Glutamatergic neuron (in vitro differentiated cells): ENCODE data around the gene BMPR1A. TPM values are rescaled to one million over a fixed set of nuclear protein-coding genes. Genes with fewer than 3 reads are reported as not detected.

Experiments used
- DNase-seq: peaks from one replicate; pipeline ENCODE4 v3.0.0; 2022
- H3K27ac Mint-ChIP-seq: one replicate; pipeline ENCODE4 v1.8.0; 2020; ENCODE audit warnings: mild to moderate bottlenecking, mixed read lengths, inconsistent platforms; ENCODE audit not compliant: unreplicated experiment
- H3K27me3 Mint-ChIP-seq: one replicate; pipeline ENCODE4 v1.8.0; 2020; ENCODE audit warnings: mild to moderate bottlenecking, moderate library complexity, mixed read lengths, inconsistent platforms; ENCODE audit not compliant: unreplicated experiment
- H3K36me3 Mint-ChIP-seq: one replicate; pipeline ENCODE4 v1.8.0; 2020; ENCODE audit warnings: mild to moderate bottlenecking, mixed read lengths, inconsistent platforms; ENCODE audit not compliant: unreplicated experiment
- H3K4me1 Mint-ChIP-seq: one replicate; pipeline ENCODE4 v1.8.0; 2020; ENCODE audit warnings: mild to moderate bottlenecking, low read depth, mixed read lengths, inconsistent platforms; ENCODE audit not compliant: unreplicated experiment
- H3K4me3 Mint-ChIP-seq: one replicate; pipeline ENCODE4 v1.8.0; 2020; ENCODE audit warnings: mild to moderate bottlenecking, mixed read lengths, inconsistent platforms; ENCODE audit not compliant: unreplicated experiment
- H3K9me3 Mint-ChIP-seq: one replicate; pipeline ENCODE4 v1.8.0; 2020; ENCODE audit warnings: mild to moderate bottlenecking, moderate library complexity, mixed read lengths, inconsistent platforms; ENCODE audit not compliant: unreplicated experiment
- CTCF ChIP-seq: fragments of 200-600 bp; sonication (generic); IDR thresholded peaks from one replicate; pipeline ENCODE4 v1.5.0; 2021; ENCODE audit not compliant: partially characterized antibody, unreplicated experiment
- total RNA-seq: library from RNA; stranded (reverse); fragmentation: NEBNext Ultra II Directional; extraction: Animal tissue kit (Norgen Biotek cat#: 25700); gene quantifications from one replicate; pipeline ENCODE4 v1.2.1, GENCODE V29; 2021; ENCODE audit not compliant: unreplicated experiment

Gene BMPR1A
- total RNA-seq, 1 donor from 2014 or later: 27.7 TPM

GRCh38 chr10:86801995-86802394 lies 45.6 kb downstream of the BMPR1A start:
- H3K36me3 Mint-ChIP-seq: no peaks in the 10 kb centered on the region
- no peak overlapping the region for H3K4me3 Mint-ChIP-seq
- peak overlapping the region; percentile 31 for H3K27ac Mint-ChIP-seq
- peaks cover 14% of the 10 kb centered on the region for H3K4me1 Mint-ChIP-seq
- no peak for DNase-seq
- H3K27me3 Mint-ChIP-seq: no peaks in the 10 kb centered on the region
- H3K9me3 Mint-ChIP-seq: no peaks in the 10 kb centered on the region
- TF ChIP-seq CTCF: no peak

DNA sequence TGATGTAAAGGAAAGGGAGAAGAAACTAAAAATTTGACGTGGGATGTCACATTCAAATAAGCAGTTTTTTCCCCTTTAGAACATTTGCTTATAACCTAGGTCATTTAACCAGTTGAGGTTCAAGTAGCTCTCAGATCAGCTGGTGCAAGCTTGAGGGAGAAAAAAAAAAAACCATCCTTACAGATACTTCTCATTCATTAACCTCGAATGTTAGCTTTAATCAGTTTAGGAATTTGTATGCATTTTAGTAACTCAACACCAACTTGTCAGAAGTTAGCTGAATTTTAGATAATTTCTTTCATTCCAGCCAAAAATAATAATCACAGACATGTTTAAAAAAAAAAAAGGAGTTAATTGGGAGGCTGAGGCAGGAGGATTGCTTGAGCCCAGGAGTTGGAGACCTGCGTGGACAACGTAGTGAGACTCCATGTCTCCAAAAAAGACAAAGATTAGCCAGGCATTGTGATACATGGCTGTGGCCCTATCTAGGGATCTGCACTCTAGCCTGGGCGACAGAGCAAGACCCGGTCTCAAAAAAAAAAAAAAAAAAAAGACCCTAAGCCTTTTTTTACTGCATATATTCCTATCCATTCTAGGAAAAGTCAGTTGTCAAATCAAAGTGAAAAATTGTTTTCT lies 46.2 kb downstream of the BMPR1A start:
- no peak for DNase-seq
- no peak for TF ChIP-seq CTCF
- no peak overlapping the region for H3K27ac Mint-ChIP-seq
- H3K27me3 Mint-ChIP-seq: no peaks in the 10 kb centered on the region
- H3K36me3 Mint-ChIP-seq: no peaks in the 10 kb centered on the region
- H3K9me3 Mint-ChIP-seq: no peaks in the 10 kb centered on the region
- no peak overlapping the region for H3K4me3 Mint-ChIP-seq
- peaks cover 14% of the 10 kb centered on the region for H3K4me1 Mint-ChIP-seq

- H3K4me3 Mint-ChIP-seq: no peak overlapping the region
- H3K27me3 Mint-ChIP-seq: no peaks in the 10 kb centered on the region
- H3K4me1 Mint-ChIP-seq: peaks cover 14% of the 10 kb centered on the region
- DNase-seq: no peak
- H3K9me3 Mint-ChIP-seq: no peaks in the 10 kb centered on the region
- H3K36me3 Mint-ChIP-seq: no peaks in the 10 kb centered on the region
- TF ChIP-seq CTCF: no peak
- no peak overlapping the region for H3K27ac Mint-ChIP-seq
Observed at GRCh38 chr10:86803156-86803555, 46.7 kb downstream of the BMPR1A start.

DNA sequence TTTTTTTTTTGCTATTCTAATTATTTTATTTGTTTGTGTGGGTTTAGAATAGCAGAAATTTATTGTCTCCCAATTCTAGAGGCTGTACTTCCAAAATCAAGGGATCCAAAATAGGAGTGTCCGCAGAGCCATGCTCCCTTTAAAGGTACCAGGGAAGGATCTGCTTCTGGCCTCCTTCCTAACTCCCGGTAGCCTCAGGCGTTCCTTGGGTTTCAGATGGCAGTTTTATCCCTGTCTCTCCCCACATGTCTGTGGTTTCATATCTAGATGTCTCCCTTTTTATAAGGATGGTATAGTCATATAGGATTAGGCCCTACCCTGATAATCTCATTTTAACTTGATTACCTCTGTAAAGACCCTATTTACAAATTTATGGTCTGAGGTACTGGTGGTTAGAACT lies 48.4 kb downstream of the BMPR1A start:
- peaks cover 9% of the 10 kb centered on the region for H3K4me1 Mint-ChIP-seq
- H3K9me3 Mint-ChIP-seq: no peaks in the 10 kb centered on the region
- DNase-seq: no peak
- H3K36me3 Mint-ChIP-seq: no peaks in the 10 kb centered on the region
- no peaks in the 10 kb centered on the region for H3K27me3 Mint-ChIP-seq
- H3K4me3 Mint-ChIP-seq: no peak overlapping the region
- TF ChIP-seq CTCF: no peak
- no peak overlapping the region for H3K27ac Mint-ChIP-seq

DNA sequence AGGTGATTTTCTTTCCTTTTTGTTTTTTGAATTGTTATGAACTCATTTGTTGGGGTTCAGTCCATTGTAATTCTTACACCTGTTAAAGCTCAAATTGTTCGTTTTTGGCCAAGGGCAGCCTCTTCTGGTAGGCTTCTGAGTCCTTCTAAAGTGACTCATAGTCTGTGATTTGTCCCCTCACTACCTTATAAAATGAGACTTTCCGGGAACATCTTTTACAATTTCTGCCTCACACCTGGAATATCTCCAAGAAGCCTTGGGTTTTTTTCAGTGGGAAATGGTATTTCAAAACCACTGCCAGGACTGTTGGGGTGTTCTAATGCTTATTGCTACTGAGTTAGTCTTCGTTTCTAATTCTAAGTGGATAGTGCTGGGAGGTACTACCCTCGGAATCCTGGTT lies 56.7 kb downstream of the BMPR1A start:
- no peaks in the 10 kb centered on the region for H3K9me3 Mint-ChIP-seq
- no peaks in the 10 kb centered on the region for H3K36me3 Mint-ChIP-seq
- no peak overlapping the region for H3K4me3 Mint-ChIP-seq
- H3K4me1 Mint-ChIP-seq: peaks cover 4% of the 10 kb centered on the region
- TF ChIP-seq CTCF: no peak
- no peak overlapping the region for H3K27ac Mint-ChIP-seq
- H3K27me3 Mint-ChIP-seq: no peaks in the 10 kb centered on the region
- DNase-seq: no peak
